HG02885 (cell line): Measurements from ENCODE around the gene MXRA7.

ENCODE experiments used
- ATAC-seq: cut with Tn5 transposase; IDR thresholded peaks from one replicate; pipeline ENCODE4 v1.9.1; 2021; ENCODE audit warnings: mild to moderate bottlenecking; ENCODE audit not compliant: unreplicated experiment, poor library complexity

MXRA7 gene

GRCh38 chr17:76682296-76682695 is 28.5 kb downstream of the MXRA7 start:
- no peak for ATAC-seq

GRCh38 chr17:76681222-76682137 is 29.3 kb downstream of the MXRA7 start:
- no peak for ATAC-seq

DNA sequence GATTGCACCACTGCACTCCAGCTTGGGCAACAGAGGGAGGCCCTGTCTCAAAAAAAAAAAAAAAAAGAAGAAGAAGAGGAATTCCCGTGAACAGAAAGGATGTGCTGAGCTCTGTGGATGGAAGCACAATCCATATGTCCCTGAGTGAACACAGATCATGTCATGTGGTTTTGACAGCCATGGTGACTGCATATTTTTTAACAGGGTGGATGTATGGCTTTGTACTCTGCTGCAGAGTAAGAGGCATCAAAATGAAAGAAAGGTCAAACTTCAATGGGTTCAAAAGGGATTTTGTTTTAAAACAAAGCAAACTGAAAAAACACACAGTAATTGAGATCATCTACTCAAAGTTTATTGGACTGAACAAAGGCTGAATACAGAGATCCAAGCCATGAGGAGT is 31.5 kb downstream of the MXRA7 start:
- ATAC-seq, result no peak

DNA sequence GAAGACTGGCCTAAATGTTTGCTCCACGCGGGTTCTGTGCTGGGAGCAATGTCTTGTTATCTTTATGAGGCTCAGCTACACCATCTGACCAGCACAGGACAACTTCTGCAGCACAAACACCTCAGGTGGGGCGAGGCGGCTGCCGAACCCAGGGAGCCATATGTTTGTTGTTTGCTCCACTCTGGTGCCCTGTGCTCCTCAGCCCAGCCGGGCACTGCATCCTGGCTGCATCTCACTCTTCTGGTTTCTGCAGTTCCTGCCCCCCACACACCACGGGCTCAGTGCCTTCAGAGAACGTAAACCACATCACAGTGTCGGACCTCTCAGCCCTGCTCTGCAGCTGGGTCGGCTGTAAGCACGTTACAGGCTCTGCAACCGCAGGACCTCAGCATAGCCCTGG is 32.4 kb downstream of the MXRA7 start:
- no peak for ATAC-seq

- ATAC-seq, result no peak
These were observed 33.4 kb downstream of the MXRA7 start for GRCh38 chr17:76677406-76677805.

- ATAC-seq, result no peak
These were observed 34.1 kb downstream of the MXRA7 start for GRCh38 chr17:76676629-76677028.

DNA sequence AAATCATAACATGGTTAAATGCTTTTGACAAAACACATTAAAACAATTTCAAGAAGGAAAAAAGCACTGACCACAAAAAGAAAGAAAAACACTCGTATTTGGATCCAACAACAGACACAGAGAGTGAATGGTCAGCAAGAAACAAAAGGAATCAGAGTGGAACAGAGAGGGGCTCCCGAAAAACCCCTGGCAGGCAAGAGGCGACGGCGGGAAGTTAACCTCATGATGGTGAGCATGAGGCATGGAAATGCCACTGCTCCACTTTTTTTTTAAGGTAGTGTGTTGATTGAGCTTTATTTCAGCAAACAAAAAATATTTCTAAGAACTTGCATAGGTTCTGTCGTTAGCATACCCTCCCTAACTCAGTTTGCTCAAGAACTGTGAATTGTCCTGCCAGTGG is 35.1 kb downstream of the MXRA7 start:
- no peak for ATAC-seq

GRCh38 chr17:76674600-76674999 is 36.2 kb downstream of the MXRA7 start:
- ATAC-seq, result no peak

- ATAC-seq, result no peak
These were observed 37.0 kb downstream of the MXRA7 start for GRCh38 chr17:76673729-76674128.

GRCh38 chr17:76672892-76673291 is 37.9 kb downstream of the MXRA7 start:
- no peak for ATAC-seq

- ATAC-seq, result no peak
These were observed 38.4 kb downstream of the MXRA7 start for GRCh38 chr17:76672270-76672851.

- ATAC-seq, result no peak
These were observed 38.9 kb downstream of the MXRA7 start for GRCh38 chr17:76671912-76672262.

DNA sequence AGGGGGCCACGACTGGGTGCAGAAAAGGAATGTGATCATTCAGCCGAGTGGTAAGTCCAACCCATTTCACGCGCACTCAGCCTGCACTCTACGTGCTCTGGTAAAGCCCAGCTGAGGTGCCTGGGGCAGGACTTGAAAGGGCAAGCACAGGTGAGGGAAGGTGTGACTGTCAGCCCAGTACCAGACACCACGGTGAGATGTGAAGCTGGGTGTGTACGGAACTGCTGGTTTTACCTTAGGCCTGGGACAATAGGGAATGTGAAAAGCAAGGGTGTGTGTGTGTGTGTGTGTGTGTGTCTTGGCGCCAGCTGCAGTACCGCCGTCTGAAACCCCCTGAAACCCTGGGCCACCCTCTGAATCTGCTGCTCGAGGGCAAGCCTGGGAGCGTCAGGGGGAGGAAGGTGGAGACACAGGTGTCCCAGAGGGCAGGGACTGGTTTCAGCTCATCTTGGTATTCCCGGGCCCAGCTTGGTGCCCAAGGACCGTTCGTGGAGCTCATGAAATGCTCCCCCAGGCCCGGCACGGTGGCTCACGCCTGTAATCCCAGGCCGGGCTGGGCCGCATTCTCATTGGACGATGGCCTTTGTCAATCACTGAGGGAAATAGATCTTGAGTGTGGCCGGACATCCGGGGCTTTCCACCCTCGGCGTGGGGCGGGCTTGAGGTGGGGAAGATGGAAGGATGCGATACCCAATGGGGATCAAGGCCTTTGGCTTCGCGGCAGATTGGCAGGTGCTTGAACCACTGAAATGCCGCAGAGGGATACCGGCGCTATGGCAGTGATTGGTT is 39.4 kb downstream of the MXRA7 start:
- peak; percentile 99 for ATAC-seq

DNA sequence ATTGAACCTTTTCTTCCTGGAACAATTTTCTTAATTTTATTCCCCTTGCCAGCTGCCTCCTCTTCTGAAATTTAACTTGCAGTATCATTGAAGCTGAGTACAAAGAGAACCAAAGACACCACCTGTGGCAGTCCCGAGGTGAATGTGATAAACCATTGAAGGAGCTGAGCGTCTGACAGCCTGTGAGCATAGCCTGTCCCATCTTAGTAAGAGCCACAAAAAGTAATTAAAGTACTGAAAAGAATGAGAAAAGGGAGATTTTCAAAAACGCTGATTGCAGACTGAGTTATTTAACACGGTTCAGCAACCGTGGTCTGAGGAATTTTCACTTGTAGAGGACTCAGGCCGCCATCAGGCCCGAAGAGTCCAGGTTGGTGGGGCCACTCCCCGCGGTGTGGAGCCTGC is 40.0 kb downstream of the MXRA7 start:
- ATAC-seq, result no peak

GRCh38 chr17:76670020-76670717 is 40.6 kb downstream of the MXRA7 start:
- no peak for ATAC-seq

- no peak for ATAC-seq
These were observed 42.8 kb downstream of the MXRA7 start for GRCh38 chr17:76667786-76668453.

GRCh38 chr17:76667491-76667755 is 43.3 kb downstream of the MXRA7 start:
- ATAC-seq, result no peak

DNA sequence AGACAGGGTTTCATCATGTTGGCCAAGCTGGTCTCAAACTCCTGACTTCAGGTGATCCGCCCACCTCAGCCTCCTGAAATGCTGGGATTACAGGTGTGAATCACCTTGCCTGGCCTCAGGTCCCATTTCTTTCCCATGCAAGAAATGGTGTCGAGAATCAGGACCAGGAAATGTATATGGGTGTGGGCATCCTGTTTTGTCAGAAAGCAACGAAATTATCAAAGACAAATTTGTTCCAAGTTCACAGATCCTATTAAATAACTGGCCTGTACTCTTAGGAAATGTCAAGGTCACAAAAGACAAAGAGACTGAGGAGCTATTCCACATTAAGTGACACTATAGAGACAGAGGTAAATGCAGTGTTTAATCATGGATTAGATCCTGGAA is 50.1 kb downstream of the MXRA7 start:
- ATAC-seq, result no peak

GRCh38 chr17:76659928-76660655 is 50.7 kb downstream of the MXRA7 start:
- no peak for ATAC-seq

DNA sequence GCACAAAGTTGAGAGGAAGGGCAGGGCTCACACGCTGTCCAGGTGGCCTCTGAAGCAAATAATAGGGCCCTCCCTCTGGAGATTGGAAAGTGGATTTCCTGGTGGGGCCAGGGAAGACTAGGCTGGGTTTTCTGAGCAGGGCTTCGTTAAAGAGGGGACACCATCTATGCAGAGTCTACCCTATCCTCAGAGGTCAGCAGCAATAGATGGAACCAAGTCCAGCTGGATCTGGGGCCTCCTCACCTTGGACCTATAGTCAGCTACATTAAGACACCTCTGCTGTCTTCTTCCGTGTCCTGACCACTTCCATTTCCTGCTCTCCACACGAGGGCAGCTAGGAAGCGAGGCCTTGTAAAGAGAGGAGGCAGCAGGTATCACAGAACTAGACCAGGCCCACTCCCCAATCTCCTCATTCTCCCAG is 52.5 kb downstream of the MXRA7 start:
- ATAC-seq, result no peak
